H9 (cell line): ENCODE data around the gene MMP2. TPM values are rescaled to one million over a fixed set of nuclear protein-coding genes. Genes with fewer than 3 reads are reported as not detected.
A peak's percentile ranks its signal among the peaks of the same experiment; 100 is the strongest.

Source experiments
- DNase-seq: peaks from one replicate; pipeline ENCODE4 v3.0.0-alpha.2; 2017
- H2AFZ ChIP-seq: one replicate; pipeline ENCODE4 v1.6.1; 2013; ENCODE audit warnings: mild to moderate bottlenecking, low read length, control low read depth, moderate library complexity
- H2AK5ac ChIP-seq: 2 replicates; pipeline ENCODE4 v1.6.1; 2013; ENCODE audit warnings: low read length, control low read depth, mixed read lengths; ENCODE audit not compliant: insufficient read length
- H2BK120ac ChIP-seq: one replicate; pipeline ENCODE4 v1.6.1; 2013; ENCODE audit warnings: low read depth, mild to moderate bottlenecking, low read length, control low read depth, inconsistent platforms; ENCODE audit not compliant: poor library complexity, severe bottlenecking
- H2BK12ac ChIP-seq: 2 replicates; pipeline ENCODE4 v1.6.1; 2013; ENCODE audit warnings: low read length, control low read depth, mixed read lengths, low read depth; ENCODE audit not compliant: insufficient read length
- H2BK15ac ChIP-seq: 2 replicates; pipeline ENCODE4 v1.6.1; 2013; ENCODE audit warnings: low read depth, low read length, control low read depth
- H2BK20ac ChIP-seq: one replicate; pipeline ENCODE4 v1.6.1; 2013; ENCODE audit warnings: low read depth, mild to moderate bottlenecking, low read length, control low read depth, inconsistent platforms; ENCODE audit not compliant: poor library complexity, severe bottlenecking
- H2BK5ac ChIP-seq: 2 replicates; pipeline ENCODE4 v1.6.1; 2013; ENCODE audit warnings: low read length, control low read depth, mixed read lengths; ENCODE audit not compliant: insufficient read length
- H3K14ac ChIP-seq: 2 replicates; pipeline ENCODE4 v1.6.1; 2013; ENCODE audit warnings: low read length, control low read depth; ENCODE audit not compliant: insufficient read depth
- H3K18ac ChIP-seq: 2 replicates; pipeline ENCODE4 v1.6.1; 2013; ENCODE audit warnings: low read depth, mild to moderate bottlenecking, mixed read lengths, low read length, control low read depth; ENCODE audit not compliant: insufficient read length
- H3K23ac ChIP-seq: 2 replicates; pipeline ENCODE4 v1.6.1; 2013; ENCODE audit warnings: low read length, control low read depth, mixed read lengths, low read depth; ENCODE audit not compliant: insufficient read length
- H3K23me2 ChIP-seq: 2 replicates; pipeline ENCODE4 v1.6.1; 2013; ENCODE audit warnings: low read depth, mild to moderate bottlenecking, mixed read lengths, low read length, control low read depth; ENCODE audit not compliant: insufficient read length, poor library complexity, severe bottlenecking
- H3K27ac ChIP-seq: 2 replicates; pipeline ENCODE4 v1.5.1; 2013; ENCODE audit warnings: low read length, control low read depth, mixed read lengths, low read depth; ENCODE audit not compliant: insufficient read length
- H3K27me3 ChIP-seq: 2 replicates; pipeline ENCODE4 v1.6.1; 2013; ENCODE audit warnings: low read length, control low read depth, inconsistent platforms; ENCODE audit not compliant: insufficient read depth
- H3K4ac ChIP-seq: 2 replicates; pipeline ENCODE4 v1.6.1; 2013; ENCODE audit warnings: low read depth, mild to moderate bottlenecking, control low read depth, inconsistent platforms, low read length, moderate library complexity
- H3K4me1 ChIP-seq: 2 replicates; pipeline ENCODE4 v1.6.1; 2013; ENCODE audit warnings: low read length, control low read depth, inconsistent platforms; ENCODE audit not compliant: insufficient read depth
- H3K4me2 ChIP-seq: 2 replicates; pipeline ENCODE4 v1.6.1; 2013; ENCODE audit warnings: low read length, control low read depth, mixed read lengths; ENCODE audit not compliant: insufficient read length, insufficient read depth
- H3K56ac ChIP-seq: 2 replicates; pipeline ENCODE4 v1.6.1; 2013; ENCODE audit warnings: low read depth, mild to moderate bottlenecking, mixed read lengths, low read length, control low read depth; ENCODE audit not compliant: insufficient read length
- H3K79me1 ChIP-seq: 2 replicates; pipeline ENCODE4 v1.6.1; 2013; ENCODE audit warnings: low read depth, mild to moderate bottlenecking, moderate library complexity, low read length, control low read depth, inconsistent platforms; ENCODE audit not compliant: insufficient read depth, poor library complexity, severe bottlenecking
- H3K79me2 ChIP-seq: 2 replicates; pipeline ENCODE4 v1.6.1; 2013; ENCODE audit warnings: low read length, control low read depth, inconsistent platforms; ENCODE audit not compliant: insufficient read depth
- H3K9ac ChIP-seq: 2 replicates; pipeline ENCODE4 v1.6.1; 2013; ENCODE audit warnings: low read length, control low read depth, mixed read lengths; ENCODE audit not compliant: insufficient read length; ENCODE audit errors: extremely low read depth
- H3K9me3 ChIP-seq: one replicate; pipeline ENCODE4 v1.6.1; 2013; ENCODE audit warnings: low read depth, low read length, inconsistent platforms; ENCODE audit not compliant: control insufficient read depth
- H3T11ph ChIP-seq: one replicate; pipeline ENCODE4 v1.6.1; 2013; ENCODE audit warnings: mild to moderate bottlenecking, low read length, control low read depth, inconsistent platforms
- H4K20me1 ChIP-seq: one replicate; pipeline ENCODE4 v1.6.1; 2013; ENCODE audit not compliant: control insufficient read depth, insufficient read length, insufficient read depth
- H4K5ac ChIP-seq: 2 replicates; pipeline ENCODE4 v1.6.1; 2013; ENCODE audit warnings: low read depth, mild to moderate bottlenecking, mixed read lengths, low read length, control low read depth; ENCODE audit not compliant: insufficient read length
- H4K8ac ChIP-seq: replicated peaks from 2 replicates; pipeline ENCODE4 v1.6.1; 2013; ENCODE audit warnings: low read length, control low read depth, mixed read lengths, low read depth; ENCODE audit not compliant: insufficient read length
- H4K91ac ChIP-seq: 2 replicates; pipeline ENCODE4 v1.6.1; 2013; ENCODE audit warnings: low read depth, mild to moderate bottlenecking, moderate library complexity, mixed read lengths, low read length, control low read depth; ENCODE audit not compliant: insufficient read length
- H3K27ac Mint-ChIP-seq, 3 experiments: 2 replicates in 2 of 3; 3 replicates in 1 of 3; pipeline ENCODE4 v1.8.0; 2020 to 2021; ENCODE audit warnings: mixed read lengths in 3 of 3, mild to moderate bottlenecking in 1 of 3, moderate library complexity in 1 of 3
- H3K27me3 Mint-ChIP-seq: 2 replicates; pipeline ENCODE4 v1.8.0; 2021; ENCODE audit warnings: low read depth, mild to moderate bottlenecking, moderate library complexity, mixed read lengths
- H3K36me3 Mint-ChIP-seq, 3 experiments: 2 replicates in 2 of 3; 3 replicates in 1 of 3; pipeline ENCODE4 v1.8.0; 2020 to 2021; ENCODE audit warnings: low read depth in 3 of 3, mixed read lengths in 3 of 3; ENCODE audit not compliant: insufficient read depth in 1 of 3
- H3K4me1 Mint-ChIP-seq, 2 experiments: 2 replicates each; pipeline ENCODE4 v1.8.0; 2020; ENCODE audit warnings: mixed read lengths in 2 of 2
- H3K4me3 Mint-ChIP-seq, 2 experiments: 2 replicates in 1 of 2; 3 replicates in 1 of 2; pipeline ENCODE4 v1.8.0; 2020 to 2021; ENCODE audit warnings: mild to moderate bottlenecking in 2 of 2, mixed read lengths in 2 of 2, moderate library complexity in 1 of 2
- H3K9me3 Mint-ChIP-seq, 2 experiments: 2 replicates in 1 of 2; 3 replicates in 1 of 2; pipeline ENCODE4 v1.8.0; 2020; ENCODE audit warnings: mild to moderate bottlenecking in 2 of 2, mixed read lengths in 2 of 2, moderate library complexity in 1 of 2
- CTCF ChIP-seq: fragments of 200-600 bp; sonication (generic); conservative IDR thresholded peaks from 3 replicates; pipeline ENCODE4 v1.8.0; 2021; ENCODE audit warnings: antibody characterized with exemption, mild to moderate bottlenecking
- WGBS: extraction: QIAGEN DNeasy Blood & Tissue Kit; methylation state at CpG from one replicate; pipeline ENCODE4 v1.1.7; 2013; ENCODE audit warnings: missing lambda C conversion rate, low lambda C conversion rate, mixed read lengths; ENCODE audit not compliant: insufficient read length; ENCODE audit errors: extremely low coverage; 5-methylcytosine and 5-hydroxymethylcytosine counted together
- long read RNA-seq: library from polyadenylated mRNA; unstranded; transcript quantifications from one replicate; pipeline ENCODE4 v2.0.0, GENCODE V29; 2020
- total RNA-seq: library from RNA; stranded (reverse); gene quantifications from 2 replicates; pipeline ENCODE4 v1.2.1, GENCODE V29; 2021

The MMP2 gene
- total RNA-seq, result 22.4 and 23.1 TPM in 2 replicates
- long read RNA-seq, transcript MMP2-201 (13 exons, 3,741 nt), result major isoform, 28 of 37 reads
- long read RNA-seq, partial matches to known transcripts, result 3 of 37 reads
- long read RNA-seq, other reads (novel, unspliced or antisense), result 6 of 37 reads

GRCh38 chr16:55478827-55479429 lies at the start of gene MMP2:
Gene MMP2 (plus strand): TSS chr16:55479198. CDS start chr16:55479480, 282 bp downstream.
- Mint-ChIP-seq H3K27ac (peak within 1 kb of the TSS; percentile 9 to 94 (median 79); a peak in 5 of 7 replicates), H3K36me3 (peaks cover 2 to 3% (median 3%) of the 10 kb centered on the region in 3 experiments; a peak in 5 of 7 replicates), H3K4me3 (peak within 1 kb of the TSS; percentile 76 to 96), H3K9me3 (peaks cover 0 to 2% of the 10 kb centered on the region in 2 experiments; a peak in 2 of 5 replicates), H3K4me1 (peaks cover 42% of the 10 kb centered on the region in 2 experiments), H3K27me3 (peaks cover 88% of the 10 kb centered on the region)
- TF ChIP-seq CTCF, result no peak
- H2BK15ac ChIP-seq, result no peak within 1 kb of the TSS
- H2BK20ac ChIP-seq, result no peak within 1 kb of the TSS
- H3K56ac ChIP-seq, result no peak within 1 kb of the TSS
- peak within 1 kb of the TSS; percentile 94 for H3K14ac ChIP-seq
- no peak within 1 kb of the TSS for H2AFZ ChIP-seq
- H2BK120ac ChIP-seq, result no peak within 1 kb of the TSS
- H3K18ac ChIP-seq, result peak within 1 kb of the TSS; percentile 78
- no peak within 1 kb of the TSS for H2AK5ac ChIP-seq
- H3T11ph ChIP-seq, result no peak within 1 kb of the TSS
- no peak within 1 kb of the TSS for H4K91ac ChIP-seq
- no CpG with 5 or more reads among the region's 46 CpGs for WGBS
- no peak within 1 kb of the TSS for H3K4ac ChIP-seq
- no peaks in the 10 kb centered on the region for H3K9me3 ChIP-seq
- H3K23me2 ChIP-seq, result peaks cover 20% of the 10 kb centered on the region
- H4K5ac ChIP-seq, result no peak within 1 kb of the TSS
- H2BK12ac ChIP-seq, result no peak within 1 kb of the TSS
- no peaks in the 10 kb centered on the region for H4K20me1 ChIP-seq
- no peak within 1 kb of the TSS for H2BK5ac ChIP-seq
- peak; percentile 90 for DNase-seq
- H3K23ac ChIP-seq, result no peak within 1 kb of the TSS
- no peak within 1 kb of the TSS for H3K9ac ChIP-seq
- no peaks in the 10 kb centered on the region for H3K79me1 ChIP-seq
- H3K4me2 ChIP-seq, result peak within 1 kb of the TSS; percentile 75
- no peak within 1 kb of the TSS for H3K27ac ChIP-seq
- H3K4me1 ChIP-seq, result no peaks in the 10 kb centered on the region; the same call in 1 of the 2 replicates
- H4K8ac ChIP-seq, result no peak within 1 kb of the TSS
- peaks cover 30% of the 10 kb centered on the region for H3K27me3 ChIP-seq
- H3K79me2 ChIP-seq, result no peaks in the 10 kb centered on the region
